Keratinocyte (primary cell): Measurements from ENCODE around the gene EHMT1.

Source experiments
- CTCF ChIP-seq, 3 experiments: IDR thresholded peaks in 1 of 3; conservative IDR thresholded peaks in 1 of 3; optimal IDR thresholded peaks in 1 of 3; 2 replicates in 2 of 3; 3 replicates in 1 of 3; pipeline versions ENCODE3 to v1.5.1; 2011; ENCODE audit warnings: low read length in 3 of 3, mild to moderate bottlenecking in 3 of 3, moderate library complexity in 2 of 3, control low read depth in 1 of 3, inconsistent platforms in 1 of 3; ENCODE audit not compliant: insufficient read depth in 2 of 3; ENCODE audit errors: extremely low read depth in 1 of 3
- EZH2 ChIP-seq: IDR thresholded peaks from one replicate; pipeline ENCODE4 v1.6.1; 2012; ENCODE audit warnings: inconsistent platforms, mild to moderate bottlenecking, low read length, moderate library complexity

GRCh38 chr9:137626464-137626863 is 7.7 kb downstream of the EHMT1 start:
- no peak for TF ChIP-seq CTCF (optimal IDR thresholded peaks at IDR 0.05 in 1 of 3, IDR thresholded peaks at IDR 0.05 in 1 of 3, conservative IDR thresholded peaks at IDR 0.05 in 1 of 3; ENCODE audit: extremely low read depth in 1 of 3, insufficient read depth in 2 of 3, low read length in 3 of 3)
- TF ChIP-seq EZH2 = no peak
